ENCODE data around the gene CEP112. TPM values are rescaled to one million over a fixed set of nuclear protein-coding genes. Genes with fewer than 3 reads are reported as not detected.

CEP112 gene
- total RNA-seq, 4 donors from 2014 or later, result 1.1 to 12.9 (median 9.1) TPM

DNA sequence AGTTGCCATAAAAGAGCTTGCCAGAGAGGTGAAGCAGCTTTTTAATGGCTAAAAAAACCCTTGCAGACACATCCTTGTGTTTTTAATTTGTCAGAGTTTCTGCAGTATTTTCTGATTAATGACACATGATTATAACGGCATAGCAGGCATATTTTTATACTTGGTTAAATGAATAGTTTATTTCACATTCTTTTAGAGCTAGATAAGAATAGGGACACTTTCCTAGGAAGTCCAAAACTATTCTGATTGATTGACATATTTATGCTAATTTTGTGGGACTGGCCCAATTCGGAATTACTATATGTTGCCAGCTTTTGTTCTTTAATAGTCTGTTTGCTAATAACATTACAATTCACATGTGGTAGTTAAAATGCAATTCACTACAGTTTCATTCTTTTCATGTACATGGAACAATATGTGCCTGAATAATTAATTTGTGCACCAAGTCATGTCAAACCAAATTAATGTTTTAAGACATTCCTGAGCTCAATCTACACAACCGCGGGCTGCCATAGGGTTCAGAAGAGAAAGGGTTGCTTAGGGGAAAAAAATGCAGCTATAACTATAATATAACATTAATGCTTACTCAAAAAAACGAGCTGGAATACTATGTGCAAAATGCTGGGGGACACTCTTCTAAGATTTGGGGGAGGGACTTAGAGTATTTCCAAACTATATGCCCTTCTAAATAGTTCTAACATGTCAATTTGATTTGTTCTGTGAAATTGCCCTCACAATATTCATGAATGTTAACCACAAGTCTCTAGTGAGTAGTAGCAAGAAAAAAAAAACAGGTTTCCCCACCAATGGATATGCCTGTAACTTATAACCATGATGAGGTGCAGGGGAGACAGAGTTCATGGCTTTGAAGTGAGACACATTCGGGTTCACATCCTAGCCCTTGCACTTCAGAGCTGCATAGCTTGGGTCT is 305.4 kb downstream of the CEP112 start:
- intact Hi-C loops (cut with DNase I; ENCODE audit: low total_unique reads), result no loop called here
- DNase-seq, result no peak
- Histone ChIP-seq H3K9me3 (no peaks in the 10 kb centered on the region), H3K4me3 (no peak overlapping the region), H3K36me3 (no peaks in the 10 kb centered on the region), H3K27me3 (no peaks in the 10 kb centered on the region), H3K27ac (no peak overlapping the region), H3K4me1 (no peaks in the 10 kb centered on the region)
- in situ Hi-C loops (cut with MboI; ENCODE audit: low pct_ligation_motif_present in 1 of 4, low pct_unique_long_range_greater_than_20kb in 1 of 4, low sequenced_read_pairs in 3 of 4), result no loop called here
- TF ChIP-seq EP300 (IDR thresholded peaks at IDR 0.05; ENCODE audit: low read depth), result no peak
- TF ChIP-seq, protein P1, sequence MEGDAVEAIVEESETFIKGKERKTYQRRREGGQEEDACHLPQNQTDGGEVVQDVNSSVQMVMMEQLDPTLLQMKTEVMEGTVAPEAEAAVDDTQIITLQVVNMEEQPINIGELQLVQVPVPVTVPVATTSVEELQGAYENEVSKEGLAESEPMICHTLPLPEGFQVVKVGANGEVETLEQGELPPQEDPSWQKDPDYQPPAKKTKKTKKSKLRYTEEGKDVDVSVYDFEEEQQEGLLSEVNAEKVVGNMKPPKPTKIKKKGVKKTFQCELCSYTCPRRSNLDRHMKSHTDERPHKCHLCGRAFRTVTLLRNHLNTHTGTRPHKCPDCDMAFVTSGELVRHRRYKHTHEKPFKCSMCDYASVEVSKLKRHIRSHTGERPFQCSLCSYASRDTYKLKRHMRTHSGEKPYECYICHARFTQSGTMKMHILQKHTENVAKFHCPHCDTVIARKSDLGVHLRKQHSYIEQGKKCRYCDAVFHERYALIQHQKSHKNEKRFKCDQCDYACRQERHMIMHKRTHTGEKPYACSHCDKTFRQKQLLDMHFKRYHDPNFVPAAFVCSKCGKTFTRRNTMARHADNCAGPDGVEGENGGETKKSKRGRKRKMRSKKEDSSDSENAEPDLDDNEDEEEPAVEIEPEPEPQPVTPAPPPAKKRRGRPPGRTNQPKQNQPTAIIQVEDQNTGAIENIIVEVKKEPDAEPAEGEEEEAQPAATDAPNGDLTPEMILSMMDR (IDR thresholded peaks at IDR 0.05), result no peak
- no peak for TF ChIP-seq POLR2AphosphoS5 (IDR thresholded peaks at IDR 0.05)
- no peak for TF ChIP-seq POLR2A (IDR thresholded peaks at IDR 0.05)
- 77 to 82% methylated on average over 6 of the region's 6 CpGs for WGBS, 2 donors (ENCODE audit: low coverage in 1 of 2)

DNA sequence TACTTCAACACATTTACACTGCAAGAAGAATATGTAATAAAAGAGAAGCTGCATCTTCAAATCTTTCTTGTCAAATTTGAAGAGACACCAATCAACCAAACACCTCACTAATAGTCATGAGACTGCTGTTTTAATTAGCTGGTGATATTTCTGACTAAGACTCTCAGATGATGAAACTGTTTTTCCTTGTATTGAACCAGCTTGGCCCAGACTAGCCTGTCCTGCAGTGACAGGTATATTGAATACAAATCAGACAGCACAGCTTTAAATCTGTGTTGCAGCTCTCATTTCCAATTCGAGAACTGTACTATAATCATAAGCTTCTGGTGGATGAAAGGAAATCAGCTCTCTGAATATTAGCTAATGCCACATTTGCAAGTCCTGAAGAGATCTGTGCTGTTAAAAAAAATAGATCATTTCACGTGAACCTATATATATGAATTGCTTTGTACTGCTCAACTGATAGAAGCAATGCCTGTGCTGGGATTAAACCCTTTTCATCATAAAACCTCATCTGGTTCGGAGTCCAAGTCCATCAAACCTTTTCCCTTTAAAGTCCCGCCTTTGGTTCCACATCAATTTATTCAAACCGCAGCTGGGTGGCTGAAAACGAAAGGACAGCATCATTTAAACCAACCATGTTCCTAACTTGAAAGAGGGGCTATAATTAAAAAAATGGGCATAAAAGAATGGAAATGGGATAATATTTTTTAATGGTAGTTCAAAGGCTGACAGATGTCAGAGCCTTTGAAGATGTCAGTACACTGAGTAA is 306.2 kb downstream of the CEP112 start:
- intact Hi-C loops (cut with DNase I; ENCODE audit: low total_unique reads) (no loop called here), in situ Hi-C loops (cut with MboI; ENCODE audit: low pct_ligation_motif_present in 1 of 4, low pct_unique_long_range_greater_than_20kb in 1 of 4, low sequenced_read_pairs in 3 of 4) (no loop called here)
- no peak for DNase-seq
- TF ChIP-seq, protein P1 (IDR thresholded peaks at IDR 0.05), result no peak
- no peak for TF ChIP-seq POLR2A (IDR thresholded peaks at IDR 0.05)
- Histone ChIP-seq H3K4me3 (no peak overlapping the region), H3K4me1 (no peaks in the 10 kb centered on the region), H3K9me3 (no peaks in the 10 kb centered on the region), H3K27me3 (no peaks in the 10 kb centered on the region), H3K36me3 (no peaks in the 10 kb centered on the region), H3K27ac (no peak overlapping the region)
- 74 to 80% methylated on average over 5 to 6 of the region's 6 CpGs for WGBS, 2 donors (ENCODE audit: low coverage in 1 of 2)

DNA sequence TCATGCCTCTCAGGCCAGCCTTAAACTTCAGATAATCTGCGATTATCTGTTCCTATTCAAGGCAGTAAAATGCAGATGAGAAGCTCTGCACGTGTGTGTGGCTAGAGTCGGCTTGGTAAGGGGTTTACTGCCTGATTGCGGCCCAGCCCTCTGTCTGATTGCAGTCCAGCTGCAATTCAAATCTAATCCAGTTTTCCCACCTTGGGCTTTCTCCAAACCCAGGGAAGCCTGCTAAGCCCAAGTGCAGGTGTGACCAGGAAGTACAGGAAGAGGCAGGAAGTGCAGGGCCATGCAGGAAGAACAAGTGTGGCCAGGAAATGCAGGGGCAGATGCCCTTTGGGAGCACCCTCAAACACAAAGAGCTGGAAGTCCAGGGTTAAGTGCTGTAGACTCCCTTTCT is 314.9 kb downstream of the CEP112 start:
- WGBS, 2 donors (ENCODE audit: low coverage in 1 of 2), result 35 to 38% methylated on average over 3 to 4 of the region's 4 CpGs
- peak; percentile 54 for DNase-seq
- H3K27ac ChIP-seq, result peak overlapping the region in 1 of 4 donors; percentile 27
- no peaks in the 10 kb centered on the region for H3K4me1 ChIP-seq
- TF ChIP-seq POLR2A (IDR thresholded peaks at IDR 0.05) (no peak), POLR2AphosphoS5 (IDR thresholded peaks at IDR 0.05) (peak in 1 of 3 donors; percentile 27)
- TF ChIP-seq, protein P1 (IDR thresholded peaks at IDR 0.05), result peak in 1 of 5 experiments; percentile 18
- H3K9me3 ChIP-seq, result peaks cover 0 to 13% of the 10 kb centered on the region in 2 donors
- H3K27me3 ChIP-seq, result no peaks in the 10 kb centered on the region
- H3K36me3 ChIP-seq, result peaks cover 0 to 5% (median 0%) of the 10 kb centered on the region in 4 donors
- no peak overlapping the region for H3K4me3 ChIP-seq
- intact Hi-C loops (cut with DNase I; ENCODE audit: low total_unique reads), result no loop called here
- in situ Hi-C loops (cut with MboI; ENCODE audit: low pct_ligation_motif_present in 1 of 4, low pct_unique_long_range_greater_than_20kb in 1 of 4, low sequenced_read_pairs in 3 of 4), result no loop called here

DNA sequence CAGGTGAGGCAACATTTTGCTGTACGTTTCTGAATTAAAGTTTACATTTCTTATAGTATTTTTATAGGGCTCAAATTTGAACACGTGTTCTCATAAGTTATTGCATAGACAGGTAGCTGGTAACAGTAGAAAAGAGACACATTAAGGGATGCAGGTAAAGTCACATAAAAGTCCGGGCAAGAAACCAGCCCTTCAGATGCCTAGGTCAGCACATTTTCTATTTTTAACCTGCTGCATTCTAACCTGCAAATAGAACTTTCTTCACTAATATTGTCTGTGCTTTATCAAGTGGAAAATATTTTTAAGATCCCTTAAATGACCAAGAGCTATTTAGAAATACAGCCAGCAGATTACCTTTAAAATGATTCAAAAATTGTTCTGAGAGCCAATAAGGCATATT is 323.1 kb downstream of the CEP112 start:
- Histone ChIP-seq H3K36me3 (no peaks in the 10 kb centered on the region), H3K4me3 (no peak overlapping the region), H3K4me1 (peaks cover 0 to 5% (median 0%) of the 10 kb centered on the region in 4 donors), H3K9me3 (no peaks in the 10 kb centered on the region), H3K27ac (no peak overlapping the region), H3K27me3 (no peaks in the 10 kb centered on the region)
- in situ Hi-C loops (cut with MboI; ENCODE audit: low pct_ligation_motif_present in 1 of 4, low pct_unique_long_range_greater_than_20kb in 1 of 4, low sequenced_read_pairs in 3 of 4), result no loop called here
- 66 to 71% methylated on average over 3 of the region's 3 CpGs for WGBS, 2 donors (ENCODE audit: low coverage in 1 of 2)
- DNase-seq, result no peak
- intact Hi-C loops (cut with DNase I; ENCODE audit: low total_unique reads), result no loop called here
- no peak for TF ChIP-seq EP300 (IDR thresholded peaks at IDR 0.05; ENCODE audit: low read depth)
- TF ChIP-seq, protein P1 (IDR thresholded peaks at IDR 0.05), result no peak
- no peak for TF ChIP-seq POLR2AphosphoS5 (IDR thresholded peaks at IDR 0.05)
- TF ChIP-seq POLR2A (IDR thresholded peaks at IDR 0.05), result no peak
